NCI-H526 treated with DMSO at 0.1 percent for 48 hours (cell line): ENCODE data around the gene UNC45A.
"Not testable (repeated sequence)": the region's sequence is repeated elsewhere in the genome, so short reads cannot be mapped to it uniquely, and the experiment has no call there.

ENCODE experiments used
- DNase-seq: peaks from one replicate; lab custom pipeline; 2025; lab: John Stamatoyannopoulos, UW

The UNC45A gene

GRCh38 chr15:90934949-90935751 lies at the start of gene UNC45A:
Gene UNC45A, plus strand, starts transcription at chr15:90935285. Its CDS starts 40 bp downstream, at chr15:90935325.
- DNase-seq: peak; percentile 88

- peak; percentile 48 for DNase-seq
Observed at GRCh38 chr15:90885432-90886290, 49.4 kb upstream of the UNC45A start.

GRCh38 chr15:90886291-90886614 lies 48.8 kb upstream of the UNC45A start:
- no peak for DNase-seq

- no peak for DNase-seq
Observed at GRCh38 chr15:90887037-90887481, 48.0 kb upstream of the UNC45A start.

GRCh38 chr15:90889313-90889730 lies 45.8 kb upstream of the UNC45A start:
- no peak for DNase-seq

GRCh38 chr15:90889736-90890456 lies 45.2 kb upstream of the UNC45A start:
- DNase-seq: no peak

GRCh38 chr15:90890839-90891238 lies 44.2 kb upstream of the UNC45A start:
- no peak for DNase-seq

- DNase-seq: no peak
Observed at GRCh38 chr15:90891346-90891949, 43.6 kb upstream of the UNC45A start.

GRCh38 chr15:90892023-90892422 lies 43.1 kb upstream of the UNC45A start:
- DNase-seq: no peak

- DNase-seq: no peak
Observed at GRCh38 chr15:90892498-90893174, 42.4 kb upstream of the UNC45A start.

- no peak for DNase-seq
Observed at GRCh38 chr15:90893175-90894090, 41.7 kb upstream of the UNC45A start.

GRCh38 chr15:90895571-90896117 lies 39.4 kb upstream of the UNC45A start:
- no peak for DNase-seq

- not testable (repeated sequence) for DNase-seq
Observed at GRCh38 chr15:90897131-90897655, 37.9 kb upstream of the UNC45A start.

- DNase-seq: peak; percentile 32
Observed at GRCh38 chr15:90901175-90902039, 33.7 kb upstream of the UNC45A start.

- DNase-seq: peak; percentile 78
Observed at GRCh38 chr15:90902040-90902839, 32.8 kb upstream of the UNC45A start.

- peak; percentile 55 for DNase-seq
Observed at GRCh38 chr15:90902840-90903732, 32.0 kb upstream of the UNC45A start, which contains the start of gene MAN2A2. Gene MAN2A2, plus strand, starts transcription at chr15:90903302. Its CDS starts 906 bp downstream, at chr15:90904208.
